ENCODE data around the gene SEC16A.

GRCh38 chr9:136434580-136435169 lies 48.2 kb downstream of the SEC16A start:
- TF ChIP-seq CTCF (conservative IDR thresholded peaks at IDR 0.05; ENCODE audit: low read length) = no peak
- no peak for TF ChIP-seq EZH2phosphoT487 (IDR thresholded peaks at IDR 0.05; ENCODE audit: borderline replicate concordance, low read depth, low read length)

All from OCI-LY7 (cell line).